ENCODE measurements around the gene KRT25.
"Not testable (repeated sequence)": the region's sequence is repeated elsewhere in the genome, so short reads cannot be mapped to it uniquely, and the experiment has no call there.

KRT25 gene

DNA sequence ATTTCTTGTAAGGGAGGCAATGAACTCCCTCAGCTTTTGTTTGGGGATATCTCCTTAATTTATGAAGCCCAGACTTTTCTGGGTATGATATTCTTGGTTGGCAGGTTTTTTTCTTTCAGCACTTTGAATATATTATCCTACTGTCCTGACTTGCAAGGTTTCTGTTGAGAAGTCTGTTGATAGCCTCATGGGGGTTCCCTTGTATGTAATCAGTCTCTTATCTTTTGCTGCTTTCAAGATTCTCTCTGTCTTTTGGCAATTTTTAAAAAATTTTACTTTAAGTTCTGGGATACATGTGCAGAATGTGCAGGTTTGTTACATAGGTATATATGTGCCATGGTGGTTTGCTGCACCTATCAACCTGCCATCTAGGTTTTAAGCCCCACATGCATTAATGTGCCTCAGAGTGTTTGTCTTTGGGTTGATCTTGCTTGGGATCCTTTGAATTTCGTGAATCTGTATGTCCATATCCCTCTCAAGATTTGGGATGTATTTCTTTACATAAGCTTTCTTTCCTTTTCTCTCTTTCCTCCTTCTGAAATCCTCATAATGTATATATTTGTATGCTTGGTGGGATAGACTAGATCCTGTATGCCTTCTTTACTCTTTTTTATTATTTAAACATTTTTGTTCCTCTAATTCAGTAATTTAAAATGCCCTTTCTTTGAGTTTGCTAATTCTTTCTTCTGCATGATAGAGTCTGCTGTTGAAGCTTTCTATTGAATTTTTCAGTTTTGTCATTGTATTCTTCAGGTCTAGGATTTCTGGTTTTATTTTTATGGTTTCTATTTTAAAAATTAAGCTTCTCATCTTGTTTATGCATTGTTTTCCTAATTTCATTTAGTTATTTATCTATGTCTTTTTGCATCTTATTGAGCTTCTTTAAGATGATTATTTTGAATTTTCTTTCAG is 5.2 kb upstream of the KRT25 start:
- no peak for DNase-seq (ENCODE audit: low read depth in 2 of 2, low spot score in 1 of 2)

DNA sequence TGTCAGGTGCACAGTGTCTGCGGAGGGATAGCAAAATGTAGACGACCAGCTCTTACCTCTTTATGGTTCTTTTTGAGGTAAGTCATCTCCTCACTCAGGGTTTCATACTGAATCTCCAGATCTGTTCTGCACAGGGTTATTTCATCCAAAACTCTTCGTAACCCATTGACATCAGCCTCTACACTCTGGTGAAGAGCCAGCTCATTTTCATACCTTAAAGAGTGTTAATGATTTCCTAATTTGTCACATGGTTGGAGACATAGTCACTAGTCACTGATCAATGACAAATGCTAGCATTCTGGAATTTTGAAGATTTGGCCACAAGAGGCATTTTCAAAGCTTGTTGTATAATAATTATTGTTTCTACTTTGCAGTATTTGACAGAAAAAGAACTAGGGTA is 1.3 kb downstream of the KRT25 start:
- no peak for DNase-seq (ENCODE audit: low read depth in 2 of 2, low spot score in 1 of 2)

DNA sequence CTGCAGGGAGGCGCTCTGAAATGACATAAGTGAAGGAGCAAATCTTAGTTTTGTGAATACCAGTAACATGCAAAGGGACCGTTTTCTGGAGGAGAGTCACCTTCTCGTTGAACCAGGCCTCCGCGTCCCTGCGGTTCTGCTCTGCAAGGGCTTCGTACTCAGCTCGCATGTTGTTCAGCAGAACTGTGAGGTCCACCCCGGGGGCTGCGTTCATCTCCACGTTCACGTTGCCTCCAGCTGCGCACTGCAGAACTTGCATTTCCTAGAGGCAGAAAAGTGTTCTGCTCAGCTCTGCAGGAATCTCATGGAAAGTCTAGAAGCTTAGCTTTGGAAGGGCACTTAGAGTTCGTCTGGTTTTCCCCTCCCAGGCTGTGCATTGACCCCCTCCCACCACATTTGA is 4.1 kb downstream of the KRT25 start:
- DNase-seq (ENCODE audit: low read depth in 2 of 2, low spot score in 1 of 2), result no peak

DNA sequence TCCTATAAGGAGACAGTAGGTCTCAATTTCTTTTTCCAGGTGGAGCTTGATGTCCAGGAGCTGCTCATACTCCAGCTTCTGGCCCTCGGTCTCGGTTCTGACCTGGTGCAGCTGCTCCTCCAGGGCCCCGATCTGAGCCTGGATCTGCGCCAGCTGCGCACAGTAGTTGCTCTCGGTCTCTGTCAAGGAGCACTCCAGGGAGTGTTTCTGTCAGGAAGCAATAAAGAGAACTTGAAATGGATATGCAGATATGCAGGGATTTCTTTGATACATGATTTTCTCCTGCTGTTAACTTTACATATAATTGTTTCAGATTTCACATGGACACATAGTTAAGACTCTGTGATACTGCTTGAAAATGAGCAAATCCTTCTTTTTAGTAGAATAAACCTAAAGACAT is 4.7 kb downstream of the KRT25 start:
- no peak for DNase-seq (ENCODE audit: low read depth in 2 of 2, low spot score in 1 of 2)

DNA sequence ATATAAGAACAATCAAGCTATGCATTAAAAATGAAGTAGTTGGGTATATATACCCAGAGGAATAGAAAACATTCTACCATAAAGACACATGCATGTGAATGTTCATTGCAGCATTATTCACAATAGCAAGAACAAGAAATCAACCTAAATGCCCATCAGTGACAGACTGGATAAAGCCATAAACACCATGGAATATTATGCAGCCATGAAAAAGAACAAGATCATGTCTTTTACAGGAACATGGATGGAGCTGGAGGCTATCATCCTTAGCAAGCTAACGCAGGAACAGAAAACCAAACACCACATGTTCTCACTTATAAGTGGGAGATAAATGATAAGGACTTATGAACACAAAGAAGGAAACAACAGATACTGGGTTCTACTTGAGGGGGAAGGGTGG is 6.5 kb downstream of the KRT25 start:
- not testable (repeated sequence) for DNase-seq (ENCODE audit: low read depth in 2 of 2, low spot score in 1 of 2)

DNA sequence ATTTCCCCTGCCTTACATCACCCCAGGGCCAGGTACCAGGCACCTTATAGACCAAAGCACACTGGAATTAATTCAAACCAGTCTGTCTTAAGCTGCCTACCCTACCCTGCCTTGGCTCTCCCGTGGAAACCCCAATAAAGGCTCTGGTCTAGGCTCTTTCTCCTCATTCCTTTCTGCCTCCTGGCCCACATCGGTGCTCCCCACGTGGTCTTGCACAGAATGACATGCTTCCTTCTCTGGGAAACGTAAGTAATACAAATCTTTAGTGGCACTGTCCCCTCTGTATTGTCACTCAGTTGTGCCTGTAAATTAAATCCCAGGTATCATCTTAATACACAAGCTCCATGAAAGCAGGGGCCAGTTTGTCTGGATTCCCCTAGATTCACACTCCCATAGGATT is 16.6 kb downstream of the KRT25 start:
- no peak for DNase-seq (ENCODE audit: low read depth in 2 of 2, low spot score in 1 of 2)

DNA sequence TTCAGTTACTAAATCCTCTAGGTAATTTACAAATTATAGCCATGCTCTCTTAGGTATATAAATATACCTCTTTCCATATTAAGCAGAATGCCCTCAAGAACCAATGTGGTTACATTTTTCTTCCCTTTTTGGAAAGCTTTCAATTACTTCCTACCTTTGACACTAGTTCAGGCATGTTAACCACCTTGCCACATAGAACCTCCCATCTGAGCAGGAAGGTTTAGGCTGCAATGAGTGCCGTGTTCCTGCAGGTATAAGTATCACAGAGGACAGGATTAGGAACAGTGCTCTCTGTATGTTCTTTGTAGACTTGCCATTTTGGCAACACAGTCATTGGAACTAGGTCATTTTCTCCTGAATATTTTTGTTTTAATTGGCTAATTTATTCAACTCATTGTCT is 20.1 kb downstream of the KRT25 start:
- DNase-seq (ENCODE audit: low read depth in 2 of 2, low spot score in 1 of 2), result no peak

DNA sequence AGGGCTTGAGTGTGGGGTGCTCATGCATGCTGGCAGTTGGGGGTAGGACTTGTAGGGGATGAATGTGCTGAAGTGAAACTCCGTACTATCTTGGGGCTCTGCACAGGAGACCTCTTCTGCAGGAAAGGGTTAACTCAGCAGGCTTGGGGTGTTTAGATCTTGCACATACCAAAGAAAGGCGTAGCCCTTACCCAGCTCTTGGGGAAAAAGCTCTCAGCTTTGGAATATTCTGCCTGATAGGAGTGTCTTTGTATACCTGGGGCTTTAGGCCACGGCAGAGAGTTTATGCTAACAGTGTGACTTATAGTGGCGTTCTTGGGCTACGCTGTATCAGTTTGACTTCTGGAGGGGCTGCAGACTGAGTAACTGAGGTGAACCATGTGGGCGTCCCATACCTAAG is 21.1 kb downstream of the KRT25 start:
- DNase-seq (ENCODE audit: low read depth in 2 of 2, low spot score in 1 of 2), result no peak

DNA sequence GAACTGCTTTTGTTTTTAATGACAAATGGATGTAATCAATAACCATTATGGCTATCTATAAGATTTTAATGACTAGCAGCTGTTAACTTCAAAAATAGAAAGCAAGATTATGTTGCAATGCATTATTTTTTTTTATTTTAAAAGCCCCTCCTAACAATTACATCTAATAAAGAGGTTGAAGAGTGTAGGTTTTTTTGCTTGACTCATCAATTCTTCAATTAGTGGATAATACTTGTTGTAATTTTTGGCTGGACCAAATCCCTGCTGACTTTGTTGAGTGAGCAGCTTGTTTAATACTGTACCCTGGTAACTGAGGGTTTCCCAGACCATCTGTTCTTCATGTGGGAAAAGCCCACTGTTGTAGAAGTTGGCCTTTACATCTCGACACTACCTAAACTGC is 24.2 kb downstream of the KRT25 start:
- no peak for DNase-seq (ENCODE audit: low read depth in 2 of 2, low spot score in 1 of 2)

DNA sequence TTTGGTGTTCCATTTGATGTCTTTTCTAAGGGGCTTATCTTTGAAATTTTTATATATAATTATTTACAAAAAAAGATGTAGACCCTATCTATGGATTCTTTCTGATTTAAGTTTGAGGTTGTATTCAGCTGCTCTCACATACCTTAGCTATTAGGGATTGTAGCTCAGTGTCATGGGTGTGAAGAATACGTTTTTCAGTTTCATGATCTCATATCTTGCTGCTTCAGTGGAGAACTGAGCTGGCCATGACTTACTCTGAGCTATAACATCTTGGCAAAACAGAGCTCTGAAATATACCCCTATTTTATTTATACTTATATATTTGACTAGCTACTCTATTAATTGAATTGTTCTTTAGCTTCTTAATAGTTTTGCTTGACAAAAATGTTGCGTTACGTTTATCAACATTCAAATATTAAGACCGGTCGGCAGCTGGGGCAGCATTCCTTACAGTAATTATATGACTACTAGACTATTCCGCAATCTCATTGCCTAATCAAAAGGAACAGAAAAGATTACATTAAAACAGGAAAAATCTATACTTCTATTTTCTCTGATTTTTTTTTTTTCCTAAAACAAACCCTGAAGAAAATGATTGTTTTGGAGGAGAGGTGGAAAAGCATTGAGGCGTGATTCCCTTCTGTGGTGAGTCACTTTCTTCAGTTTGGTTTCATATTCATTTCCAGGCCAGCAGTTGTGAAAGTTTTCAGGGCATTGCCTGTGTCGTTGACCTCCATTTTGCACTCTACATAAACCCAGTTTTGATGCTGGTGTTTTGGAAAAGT is 27.5 kb downstream of the KRT25 start:
- no peak for DNase-seq (ENCODE audit: low read depth in 2 of 2, low spot score in 1 of 2)

DNA sequence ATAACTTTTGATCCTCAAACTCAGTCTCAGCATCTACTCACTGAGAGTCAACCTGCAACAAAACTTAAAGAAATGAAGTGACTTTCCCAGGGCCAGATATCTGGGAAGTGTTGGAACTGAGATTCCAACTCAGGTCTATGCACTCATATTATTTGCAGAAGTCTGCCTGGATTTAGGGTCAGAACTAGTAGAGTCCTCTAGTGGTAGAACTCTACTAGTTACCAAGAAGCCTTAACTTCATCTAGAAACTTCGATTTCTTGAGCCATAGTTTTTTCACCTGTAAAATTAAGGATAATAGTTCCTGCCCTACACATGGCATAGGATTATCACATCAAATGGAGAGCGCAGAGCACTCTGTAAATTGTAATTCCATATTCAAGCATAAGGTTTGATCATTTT is 28.2 kb downstream of the KRT25 start:
- no peak for DNase-seq (ENCODE audit: low read depth in 2 of 2, low spot score in 1 of 2)

DNA sequence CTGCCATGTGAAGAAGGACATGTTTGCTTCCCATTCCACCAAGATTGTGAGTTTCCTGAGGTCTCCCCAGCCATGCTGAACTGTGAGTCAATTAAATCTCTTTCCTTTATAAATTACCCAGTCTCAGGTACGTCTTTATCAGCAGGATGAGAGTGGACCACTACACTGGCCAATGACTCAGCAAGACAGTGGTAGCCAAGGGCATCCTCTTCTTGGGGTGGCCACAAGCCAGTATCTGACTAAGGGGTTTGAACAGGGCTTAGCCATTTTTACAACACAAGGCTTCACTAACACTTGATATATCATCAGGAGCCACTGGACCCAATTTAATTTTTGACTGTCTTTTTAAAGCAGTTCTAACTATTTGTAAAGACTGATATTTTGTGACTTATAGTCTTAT is 30.5 kb downstream of the KRT25 start:
- DNase-seq (ENCODE audit: low read depth in 2 of 2, low spot score in 1 of 2), result no peak

DNA sequence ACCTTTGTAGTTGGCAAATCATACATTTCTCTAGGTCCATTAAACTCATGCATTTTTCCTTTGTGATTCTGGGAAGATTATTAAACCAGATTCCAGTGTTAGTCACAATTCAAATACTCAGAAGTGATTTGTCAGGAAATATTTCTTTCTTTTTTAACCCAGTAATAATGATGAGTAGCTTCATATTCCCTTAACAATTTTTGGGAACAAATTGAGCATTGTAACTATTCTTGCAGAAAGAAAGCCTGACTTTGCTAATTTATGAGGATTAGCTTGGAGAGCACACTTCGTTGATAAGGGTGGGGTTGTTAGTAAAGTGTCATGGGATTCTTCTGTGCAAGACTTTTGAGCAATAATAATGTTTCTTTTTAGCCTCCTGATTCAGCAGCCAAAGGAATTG is 32.9 kb downstream of the KRT25 start:
- no peak for DNase-seq (ENCODE audit: low read depth in 2 of 2, low spot score in 1 of 2)

DNA sequence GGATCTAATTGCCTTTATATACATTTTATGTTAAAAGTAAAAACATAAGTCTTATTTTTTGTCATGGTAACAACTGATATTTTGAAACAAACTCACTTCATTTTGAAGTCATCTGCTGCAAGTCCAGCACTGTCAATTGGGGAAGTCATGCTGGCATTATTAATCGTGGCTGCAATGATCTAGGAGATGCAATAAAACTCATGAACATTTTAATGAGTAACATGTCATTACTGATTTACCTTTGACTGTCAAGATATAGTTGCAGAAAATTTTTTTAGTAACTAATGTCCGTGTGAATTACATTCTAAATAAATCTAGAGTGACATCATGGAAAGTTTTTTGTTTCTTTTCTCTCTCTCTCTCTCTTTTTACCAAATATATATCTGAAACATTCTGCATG is 34.2 kb downstream of the KRT25 start:
- DNase-seq (ENCODE audit: low read depth in 2 of 2, low spot score in 1 of 2), result no peak

DNA sequence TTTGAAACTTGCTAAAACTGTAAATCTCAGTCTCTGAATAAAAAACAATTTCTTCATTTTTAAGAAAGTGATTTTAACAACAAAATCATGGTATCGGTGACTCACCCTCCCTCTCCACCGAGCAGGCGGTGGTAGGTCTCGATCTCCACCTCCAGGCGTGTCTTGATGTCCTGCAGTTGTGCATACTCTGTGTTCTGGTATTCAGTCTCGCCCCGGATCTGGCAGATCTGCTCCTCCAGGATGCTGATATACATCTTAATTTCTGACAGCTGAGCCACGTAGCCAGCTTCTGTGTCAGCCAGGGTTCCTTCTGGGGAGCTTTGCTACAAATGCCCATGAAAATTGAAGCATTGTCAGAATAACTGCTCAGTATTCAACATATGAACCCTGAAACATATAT is 36.2 kb downstream of the KRT25 start:
- DNase-seq (ENCODE audit: low read depth in 2 of 2, low spot score in 1 of 2), result no peak

DNA sequence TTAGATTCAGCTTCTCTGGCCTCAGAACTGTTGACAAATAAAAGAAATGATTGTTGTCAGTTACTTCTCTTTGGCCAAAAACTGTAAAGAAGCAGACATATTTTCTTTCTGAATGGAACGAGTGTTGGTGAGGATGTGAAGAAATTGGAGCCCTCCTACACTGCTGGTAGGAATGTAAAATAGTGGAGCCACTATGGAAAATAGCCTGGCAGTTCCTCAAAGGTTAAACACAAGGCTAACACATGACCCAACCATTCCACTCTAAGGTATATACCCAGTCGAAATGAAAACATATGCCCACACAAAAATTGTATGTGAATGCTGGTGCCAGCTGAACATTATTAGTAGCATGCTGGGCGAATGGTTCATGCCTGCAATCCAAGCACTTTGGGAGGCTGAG is 37.4 kb downstream of the KRT25 start:
- no peak for DNase-seq (ENCODE audit: low read depth in 2 of 2, low spot score in 1 of 2)

DNA sequence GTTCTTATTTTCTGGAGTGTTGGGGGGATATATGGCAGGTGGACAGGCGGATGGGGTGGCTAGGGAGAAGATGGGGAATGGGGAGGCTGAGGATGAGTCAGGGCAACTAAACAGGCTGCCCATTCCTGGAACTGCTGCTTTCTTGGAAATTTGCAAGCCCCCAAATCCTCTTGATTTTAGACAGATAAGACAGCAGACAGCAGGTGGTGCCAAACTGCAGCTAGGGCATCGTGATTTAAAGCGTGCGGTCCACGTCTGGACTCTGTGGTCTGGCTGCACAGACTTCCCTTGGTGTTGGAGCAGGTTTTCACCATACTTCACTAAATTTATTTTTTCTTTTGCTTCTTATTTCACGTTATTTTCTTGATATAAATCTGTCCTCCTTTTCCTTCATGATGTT is 40.7 kb downstream of the KRT25 start:
- DNase-seq (ENCODE audit: low read depth in 2 of 2, low spot score in 1 of 2), result no peak

DNA sequence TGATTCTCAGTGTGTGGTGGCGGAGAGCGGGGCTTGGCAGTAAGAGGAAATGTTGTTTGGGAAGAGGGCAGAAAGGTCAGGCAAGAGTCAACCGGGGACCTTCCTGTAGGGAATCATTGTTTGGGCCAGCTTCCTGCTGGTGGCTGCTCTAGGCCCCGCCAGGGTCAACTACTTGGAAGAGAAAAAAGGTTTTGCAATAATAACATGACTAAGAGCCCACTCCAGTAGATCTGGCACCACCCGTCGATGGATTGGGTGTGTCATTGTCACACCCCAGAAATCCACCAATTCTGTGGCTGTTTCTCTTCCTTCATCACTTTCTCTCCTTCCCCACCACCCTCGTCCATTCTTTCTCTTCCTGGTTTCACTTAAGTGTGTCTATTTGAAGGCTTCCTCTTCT is 47.4 kb downstream of the KRT25 start:
- no peak for DNase-seq (ENCODE audit: low read depth in 2 of 2, low spot score in 1 of 2)

DNA sequence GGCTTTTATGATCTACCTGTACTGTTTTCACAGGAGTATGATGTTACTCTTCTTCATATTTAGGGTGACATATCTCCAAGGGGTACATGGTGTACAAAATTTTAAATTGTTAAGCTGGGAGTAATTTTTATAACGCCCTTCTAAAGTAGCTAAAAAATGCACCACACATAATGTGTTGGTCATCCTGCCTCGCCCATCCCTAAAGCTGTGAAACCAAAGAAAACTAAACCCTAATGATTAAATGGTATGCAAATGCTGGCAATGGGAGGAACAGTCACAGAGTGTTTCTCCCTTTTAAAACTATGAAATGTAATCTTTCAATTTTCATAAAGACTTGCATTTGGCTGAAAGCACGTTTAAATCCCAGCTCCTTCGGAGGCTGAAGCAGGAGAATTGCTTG is 49.5 kb downstream of the KRT25 start:
- no peak for DNase-seq (ENCODE audit: low read depth in 2 of 2, low spot score in 1 of 2)

DNA sequence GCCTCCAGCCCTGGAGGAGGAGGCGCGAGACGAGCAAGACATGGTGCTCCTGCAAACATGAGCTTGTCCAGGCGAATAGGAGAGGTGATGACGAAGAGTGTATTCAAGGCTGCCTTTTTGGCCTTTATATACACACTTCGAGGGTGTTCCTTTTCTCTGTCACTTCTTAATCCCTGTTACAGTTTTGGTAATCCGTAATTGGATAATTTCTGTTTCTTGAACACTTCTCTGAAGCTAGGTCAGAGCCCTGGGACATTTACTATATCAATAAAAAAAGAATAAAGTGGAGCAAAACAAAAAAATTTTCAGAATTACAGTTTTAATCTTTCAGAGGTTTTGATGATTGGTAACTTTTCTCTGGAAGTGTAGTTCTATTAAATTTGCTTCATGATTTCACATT is 51.5 kb downstream of the KRT25 start, which contains the start of gene KRT24:
Gene KRT24, minus strand, starts transcription at position 101 of the 400 bp plus-strand sequence. Its CDS starts 59 bp downstream, at position 42.
- no peak for DNase-seq (ENCODE audit: low read depth in 2 of 2, low spot score in 1 of 2)

DNA sequence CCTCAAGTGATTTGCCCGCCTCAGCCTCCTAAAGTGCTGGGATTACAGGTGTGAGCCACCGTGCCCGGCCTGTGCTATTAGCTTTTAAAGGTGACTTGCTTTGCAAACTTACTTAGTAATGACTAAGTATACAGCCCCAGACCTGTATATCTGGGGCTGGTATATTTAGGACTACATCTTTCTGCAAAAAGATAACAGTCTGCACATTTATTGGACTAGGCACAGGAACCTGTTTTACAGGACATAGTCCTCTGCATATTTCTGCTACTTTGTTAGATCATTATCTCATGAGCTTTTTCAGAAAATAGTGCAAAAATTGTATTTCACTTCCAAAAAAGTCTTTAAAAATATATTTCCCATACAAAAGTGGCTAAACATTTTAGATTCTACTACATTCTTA is 52.9 kb downstream of the KRT25 start:
- DNase-seq (ENCODE audit: low read depth in 2 of 2, low spot score in 1 of 2), result no peak

DNA sequence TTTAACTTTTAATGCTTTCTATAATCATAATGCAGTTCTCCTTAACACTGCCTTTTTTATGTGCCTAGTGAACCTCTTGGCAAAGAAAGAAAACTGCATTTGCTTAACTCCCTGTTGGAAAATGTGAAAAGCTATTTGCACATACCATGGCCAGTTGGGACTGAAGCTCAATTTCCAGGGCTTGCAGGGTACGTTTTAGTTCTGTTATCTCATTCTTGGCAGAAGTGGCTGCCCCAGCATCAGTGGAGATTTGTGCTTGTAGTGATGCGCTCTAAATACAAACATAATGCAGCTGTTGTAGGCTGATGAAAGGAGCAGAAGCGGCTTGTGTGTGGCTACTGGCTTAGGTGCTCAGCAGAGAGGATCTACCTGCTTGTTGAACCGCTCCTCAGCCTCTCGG is 55.3 kb downstream of the KRT25 start:
- no peak for DNase-seq (ENCODE audit: low read depth in 2 of 2, low spot score in 1 of 2)

Data from stimulated activated CD8-positive, alpha-beta memory T cell treated with anti-CD3 and anti-CD28 coated beads, Interleukin-4, amount 100 ng/mL, for 1 hour (primary cell).